Activated T-cell treated with anti-CD3 and anti-CD28 coated beads, Interleukin-2, amount 50 U/mL, for 4 hours (primary cell): ENCODE results near the gene TBC1D14. TPM values are rescaled to one million over a fixed set of nuclear protein-coding genes. Genes with fewer than 3 reads are reported as not detected.

ENCODE experiments used
- ATAC-seq, 2 donors: fragments of 200-7000 bp; cut with Tn5 transposase; one replicate each; pipeline ENCODE4 v1.10.0; 2021
- DNase-seq: peaks from one replicate; pipeline ENCODE4 v3.0.0-alpha.2; 2020
- H3K27me3 Mint-ChIP-seq: one replicate; pipeline ENCODE4 v1.8.0; 2021; ENCODE audit warnings: low read depth, mixed read lengths
- H3K36me3 Mint-ChIP-seq: one replicate; pipeline ENCODE4 v1.8.0; 2022; ENCODE audit warnings: mixed read lengths; ENCODE audit not compliant: insufficient read depth
- H3K4me1 Mint-ChIP-seq: one replicate; pipeline ENCODE4 v1.8.0; 2021; ENCODE audit warnings: low read depth, mixed read lengths
- H3K4me3 Mint-ChIP-seq: one replicate; pipeline ENCODE4 v1.8.0; 2021; ENCODE audit warnings: mild to moderate bottlenecking, moderate library complexity, mixed read lengths
- H3K9me3 Mint-ChIP-seq: one replicate; pipeline ENCODE4 v1.8.0; 2021; ENCODE audit warnings: mixed read lengths
- total RNA-seq, 3 donors: library from RNA; stranded (reverse); gene quantifications; one replicate each; pipeline ENCODE4 v1.2.1, GENCODE V29; 2021

Gene TBC1D14
- total RNA-seq, 3 donors from 2014 or later: 39.8 to 45.7 (median 41.7) TPM

DNA sequence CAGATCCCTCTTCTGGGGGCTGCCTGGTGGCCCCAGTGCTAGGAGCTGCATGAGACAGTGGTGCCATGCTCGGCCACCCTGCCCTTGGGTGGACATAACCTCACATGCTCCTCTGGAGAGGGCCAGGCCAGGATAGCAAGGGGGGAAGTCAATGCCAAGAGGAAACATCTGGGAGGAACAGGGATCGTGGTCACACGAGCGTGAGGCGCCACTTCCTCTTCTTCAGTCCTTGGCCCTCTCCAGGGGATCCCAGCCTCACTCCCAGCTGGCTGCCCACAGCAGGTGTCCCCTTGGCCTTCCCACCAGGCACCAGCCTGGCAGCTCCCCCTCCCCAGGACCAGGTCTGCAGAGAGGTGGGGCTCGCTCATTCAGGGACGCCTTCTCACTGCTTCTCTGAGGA lies 28.6 kb downstream of the TBC1D14 start:
- Mint-ChIP-seq H3K4me3 (no peak overlapping the region), H3K4me1 (peaks cover 80% of the 10 kb centered on the region), H3K27me3 (no peaks in the 10 kb centered on the region), H3K36me3 (peaks cover 23% of the 10 kb centered on the region), H3K9me3 (no peaks in the 10 kb centered on the region)
- DNase-seq (no peak), ATAC-seq (no peak)

DNA sequence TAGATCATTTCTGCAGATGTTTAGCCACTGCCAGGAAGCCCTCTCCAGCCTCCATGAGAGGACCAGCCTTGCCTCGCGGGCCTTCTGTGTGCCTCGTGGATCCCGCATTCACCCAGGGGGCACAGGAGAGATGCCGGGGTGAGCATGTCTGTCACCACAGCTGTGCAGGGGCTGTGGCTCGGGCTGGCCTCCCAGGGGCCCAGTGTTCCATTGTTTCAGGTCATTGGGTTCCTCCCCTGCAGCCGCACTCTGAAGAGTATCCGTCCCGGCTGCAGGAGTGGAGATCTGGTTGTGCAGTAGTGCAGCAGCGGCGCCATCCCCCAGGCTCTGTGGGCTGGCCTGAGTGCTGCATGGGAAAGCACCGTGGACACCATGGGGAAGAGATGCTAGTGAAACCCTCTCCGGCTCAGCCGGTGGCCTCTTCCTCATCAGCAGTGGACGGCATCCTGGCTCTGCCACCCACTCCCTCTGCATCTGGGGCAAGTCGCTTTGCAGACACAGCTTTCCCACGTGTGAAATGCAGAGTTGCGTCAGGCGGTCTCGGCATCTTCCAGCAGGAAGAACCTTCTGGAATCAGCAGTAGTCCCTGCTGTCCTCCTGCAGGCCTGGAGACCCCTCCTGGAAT lies 29.1 kb downstream of the TBC1D14 start:
- Mint-ChIP-seq H3K9me3 (no peaks in the 10 kb centered on the region), H3K36me3 (peaks cover 18% of the 10 kb centered on the region), H3K27me3 (no peaks in the 10 kb centered on the region), H3K4me3 (no peak overlapping the region), H3K4me1 (peaks cover 81% of the 10 kb centered on the region)
- DNase-seq (no peak), ATAC-seq (no peak)

- ATAC-seq (no peak), DNase-seq (no peak)
- no peaks in the 10 kb centered on the region for H3K27me3 Mint-ChIP-seq
- H3K9me3 Mint-ChIP-seq: no peaks in the 10 kb centered on the region
- peaks cover 14% of the 10 kb centered on the region for H3K36me3 Mint-ChIP-seq
- H3K4me3 Mint-ChIP-seq: peak overlapping the region; percentile 27
- H3K4me1 Mint-ChIP-seq: peaks cover 84% of the 10 kb centered on the region
These were observed 30.4 kb downstream of the TBC1D14 start for GRCh38 chr4:6939761-6940743.

DNA sequence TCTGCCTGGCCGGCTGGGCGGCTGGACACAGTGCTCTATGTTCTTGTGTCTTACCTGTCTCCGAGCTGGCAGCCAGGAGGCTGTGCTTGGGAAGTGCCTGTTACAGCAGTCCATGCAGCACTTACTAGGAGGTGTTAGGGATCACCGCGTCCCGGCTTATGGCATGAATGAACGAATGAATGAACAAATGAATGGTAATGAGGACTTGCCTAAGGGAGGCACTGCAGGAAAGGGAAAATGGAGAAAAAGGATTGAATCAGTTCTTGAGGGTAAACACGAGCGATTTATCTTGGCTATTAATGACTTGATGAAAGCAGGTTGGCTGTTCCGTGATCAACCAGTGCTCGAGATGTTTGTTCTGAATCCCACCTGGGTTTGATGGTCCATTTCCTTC lies 31.1 kb downstream of the TBC1D14 start:
- Mint-ChIP-seq H3K9me3 (no peaks in the 10 kb centered on the region), H3K4me1 (peaks cover 83% of the 10 kb centered on the region)
- no peak for DNase-seq

DNA sequence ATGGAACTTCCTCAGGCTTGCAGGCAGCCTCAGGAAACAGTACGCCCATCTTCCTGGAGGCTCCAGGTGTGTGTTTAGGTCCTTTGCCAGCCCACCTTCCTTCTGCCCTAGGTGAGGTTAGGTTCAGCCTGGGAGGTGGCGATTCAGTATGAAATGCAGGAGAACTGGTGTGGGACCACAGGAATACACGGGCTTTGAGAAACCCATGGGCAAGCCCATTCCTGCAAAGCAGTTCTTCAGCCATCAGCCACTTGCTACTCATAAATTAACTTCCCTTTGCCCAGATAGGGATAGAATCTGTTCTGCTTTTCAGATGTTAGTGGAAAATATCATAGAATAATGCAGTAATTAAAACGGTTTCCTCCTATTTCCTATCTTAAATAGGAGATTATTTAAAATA lies 32.2 kb downstream of the TBC1D14 start:
- ATAC-seq (no peak), DNase-seq (no peak)
- Mint-ChIP-seq H3K9me3 (no peaks in the 10 kb centered on the region), H3K27me3 (no peaks in the 10 kb centered on the region), H3K4me3 (peak overlapping the region; percentile 35), H3K4me1 (peaks cover 76% of the 10 kb centered on the region), H3K36me3 (peaks cover 10% of the 10 kb centered on the region)

More for the DNA sequence above, 31.1 kb downstream of the TBC1D14 start:
- Mint-ChIP-seq H3K4me3 (peak overlapping the region; percentile 60), H3K36me3 (peaks cover 14% of the 10 kb centered on the region), H3K27me3 (no peaks in the 10 kb centered on the region)
- no peak for ATAC-seq

DNA sequence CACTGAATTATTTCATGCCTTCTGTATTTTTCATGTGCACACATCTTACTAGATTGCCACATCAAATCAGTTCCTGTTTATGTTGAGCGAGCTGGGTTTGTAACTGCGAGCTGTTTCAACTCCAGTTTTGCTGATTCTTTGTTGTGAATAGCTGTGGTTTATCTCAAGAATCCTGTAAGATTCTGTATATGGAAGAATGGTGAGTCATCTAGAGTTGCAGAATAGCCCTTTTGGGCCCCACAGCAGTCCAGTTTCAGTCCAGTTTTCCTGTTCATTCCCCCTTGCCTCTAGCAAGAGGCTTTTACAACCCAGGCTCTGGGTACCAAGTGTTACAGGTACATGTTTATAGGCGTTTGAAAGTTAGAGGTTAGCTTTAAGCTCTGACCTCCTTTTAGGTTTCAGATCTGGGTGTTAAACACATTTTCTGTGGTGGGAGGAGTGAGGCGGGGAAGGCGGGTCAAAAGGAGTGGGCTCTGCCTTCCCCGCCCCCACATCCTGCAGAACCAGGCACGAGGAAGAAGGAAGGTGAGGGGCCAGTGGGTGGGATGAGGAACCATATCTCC lies 32.7 kb downstream of the TBC1D14 start:
- Mint-ChIP-seq H3K36me3 (peaks cover 9% of the 10 kb centered on the region), H3K4me3 (peak overlapping the region; percentile 44), H3K4me1 (peaks cover 74% of the 10 kb centered on the region)

GRCh38 chr4:6943012-6943884 lies 33.6 kb downstream of the TBC1D14 start:
- ATAC-seq (no peak), DNase-seq (no peak)
- H3K4me1 Mint-ChIP-seq: peaks cover 71% of the 10 kb centered on the region
- peaks cover 4% of the 10 kb centered on the region for H3K36me3 Mint-ChIP-seq
- H3K9me3 Mint-ChIP-seq: no peaks in the 10 kb centered on the region
- peak overlapping the region; percentile 44 for H3K4me3 Mint-ChIP-seq
- no peaks in the 10 kb centered on the region for H3K27me3 Mint-ChIP-seq

More for the DNA sequence above, 32.7 kb downstream of the TBC1D14 start:
- peak; percentile 78 to 84 for ATAC-seq
- Mint-ChIP-seq H3K9me3 (no peaks in the 10 kb centered on the region), H3K27me3 (no peaks in the 10 kb centered on the region)
- peak; percentile 20 for DNase-seq

DNA sequence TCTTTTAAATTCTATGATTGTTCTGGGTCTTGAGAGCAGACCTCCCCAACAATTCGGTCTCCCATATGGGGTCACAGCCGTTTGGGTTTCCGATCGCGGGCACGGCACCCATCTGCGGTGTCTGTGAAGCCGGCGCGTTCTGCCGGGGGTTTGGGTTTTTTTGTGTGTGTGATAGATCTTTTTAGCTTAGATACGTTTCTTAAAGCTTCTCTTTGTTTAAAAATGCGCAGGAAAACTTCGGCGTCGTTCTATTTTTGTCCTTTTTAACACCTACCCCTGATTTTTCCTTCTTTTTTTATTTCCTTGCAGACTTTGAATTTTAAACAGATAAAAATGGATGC lies 34.2 kb downstream of the TBC1D14 start:
- ATAC-seq: no peak
- Mint-ChIP-seq H3K36me3 (peaks cover 4% of the 10 kb centered on the region), H3K27me3 (no peaks in the 10 kb centered on the region)

DNA sequence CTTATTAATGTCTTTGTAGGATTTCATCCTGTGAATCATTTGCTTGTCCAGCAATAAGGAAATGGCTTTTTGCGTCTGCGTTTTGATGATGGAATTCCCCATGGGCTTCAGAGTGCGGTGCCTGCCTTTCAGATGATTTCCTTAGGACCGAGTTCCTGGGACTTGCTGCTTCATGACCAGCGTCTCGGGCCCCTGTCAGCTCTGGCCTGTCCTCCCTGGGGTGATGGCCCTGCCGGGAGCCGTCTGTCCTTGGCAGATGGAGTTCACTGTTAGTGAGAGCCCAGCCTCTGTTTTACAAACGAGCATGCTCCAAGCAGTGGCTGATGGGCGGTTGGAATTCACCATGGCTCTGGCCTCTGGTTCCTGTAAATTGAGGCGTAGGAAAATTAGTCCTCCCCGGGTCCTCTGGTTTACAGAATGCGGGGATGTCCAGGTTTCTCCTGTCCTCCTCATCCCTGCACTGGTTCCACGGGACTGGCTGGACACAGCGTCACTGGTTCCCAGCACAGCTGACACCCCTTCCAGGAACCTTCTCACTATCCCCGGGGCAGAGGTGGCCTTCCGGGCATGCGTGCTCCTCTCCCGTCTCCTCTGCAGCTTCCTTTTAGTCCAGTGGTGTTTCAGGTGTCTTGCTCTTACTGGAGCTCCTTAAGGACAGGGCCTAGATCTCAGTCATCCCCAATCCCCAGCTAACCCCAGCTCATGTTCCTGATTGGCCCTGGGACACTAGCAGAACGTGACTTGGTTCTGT lies 34.9 kb downstream of the TBC1D14 start:
- no peak for DNase-seq
- ATAC-seq: no peak
- Mint-ChIP-seq H3K36me3 (peaks cover 4% of the 10 kb centered on the region), H3K4me1 (peaks cover 63% of the 10 kb centered on the region), H3K9me3 (no peaks in the 10 kb centered on the region), H3K27me3 (no peaks in the 10 kb centered on the region), H3K4me3 (no peak overlapping the region)

More for the DNA sequence above, 34.2 kb downstream of the TBC1D14 start:
- Mint-ChIP-seq H3K9me3 (no peaks in the 10 kb centered on the region), H3K4me1 (peaks cover 69% of the 10 kb centered on the region), H3K4me3 (no peak overlapping the region)
- no peak for DNase-seq

DNA sequence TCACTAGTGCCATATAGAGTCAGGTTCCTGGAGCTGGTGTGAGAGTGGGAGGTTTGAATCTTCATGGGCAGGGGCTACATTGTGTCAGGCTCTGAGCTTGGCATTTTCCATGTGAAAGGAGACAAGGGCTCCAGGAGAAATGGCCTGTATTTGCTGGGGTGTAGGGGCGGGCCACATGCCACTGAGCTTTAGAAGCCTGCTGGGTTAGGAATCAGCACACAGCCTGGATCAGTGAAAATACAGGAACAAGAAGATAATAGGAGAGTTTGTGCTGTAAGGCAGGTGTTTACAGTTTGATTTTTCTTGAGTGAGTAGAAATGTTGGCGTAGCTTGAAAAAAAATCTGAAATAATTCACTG lies 35.4 kb downstream of the TBC1D14 start:
- ATAC-seq: no peak
- H3K9me3 Mint-ChIP-seq: no peaks in the 10 kb centered on the region
- H3K4me3 Mint-ChIP-seq: no peak overlapping the region
- no peak for DNase-seq
- H3K27me3 Mint-ChIP-seq: no peaks in the 10 kb centered on the region
- H3K36me3 Mint-ChIP-seq: peaks cover 4% of the 10 kb centered on the region
- peaks cover 60% of the 10 kb centered on the region for H3K4me1 Mint-ChIP-seq

DNA sequence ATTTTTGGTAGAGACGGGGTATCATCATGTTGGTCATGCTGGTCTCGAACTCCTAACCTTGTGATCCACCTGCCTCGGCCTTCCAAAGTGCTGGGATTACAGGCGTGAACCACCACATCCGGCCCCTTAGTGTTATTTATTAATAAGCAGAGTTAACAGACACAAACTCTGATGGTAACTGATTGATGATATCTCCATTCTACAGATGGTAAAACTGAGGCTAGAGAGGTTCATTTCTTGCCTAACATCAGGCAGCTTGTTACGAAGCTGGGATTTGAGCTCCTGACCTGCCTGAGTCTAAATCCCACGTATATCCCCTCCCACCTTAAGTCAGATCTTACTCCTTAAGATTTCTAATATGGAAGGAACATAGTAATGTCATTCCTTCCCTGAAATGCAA lies 36.9 kb downstream of the TBC1D14 start:
- H3K36me3 Mint-ChIP-seq: peaks cover 4% of the 10 kb centered on the region
- no peak for DNase-seq
- H3K27me3 Mint-ChIP-seq: no peaks in the 10 kb centered on the region
- ATAC-seq: no peak
- H3K9me3 Mint-ChIP-seq: no peaks in the 10 kb centered on the region
- H3K4me1 Mint-ChIP-seq: peaks cover 56% of the 10 kb centered on the region
- H3K4me3 Mint-ChIP-seq: no peak overlapping the region

- no peaks in the 10 kb centered on the region for H3K27me3 Mint-ChIP-seq
- no peak for ATAC-seq
These were observed 38.5 kb downstream of the TBC1D14 start for GRCh38 chr4:6948134-6948460.

DNA sequence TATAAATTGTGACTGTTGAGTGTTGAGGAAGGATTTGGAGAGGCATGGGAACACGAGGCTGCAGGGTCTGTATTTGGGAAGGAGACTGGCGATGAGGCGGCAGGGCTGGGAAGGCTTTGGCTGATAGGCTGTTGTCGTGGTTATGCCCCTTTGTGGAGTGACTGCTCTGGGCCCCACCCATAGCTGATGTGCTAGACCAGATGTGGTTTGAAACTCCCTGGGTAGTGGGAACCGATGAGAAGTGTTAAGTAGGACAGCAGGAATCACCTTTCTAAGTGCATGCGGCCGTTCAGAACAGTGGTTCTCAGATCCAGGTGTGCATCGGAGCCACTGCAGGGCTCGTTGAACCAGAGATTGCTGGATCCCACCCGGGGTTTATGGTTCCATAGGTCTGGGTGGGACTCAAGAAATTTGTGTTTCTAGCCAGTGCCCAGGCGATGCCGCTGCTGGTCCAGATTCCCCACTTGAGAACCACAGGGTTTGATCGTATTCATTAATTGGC lies 42.3 kb downstream of the TBC1D14 start:
- Mint-ChIP-seq H3K4me1 (peaks cover 48% of the 10 kb centered on the region), H3K27me3 (no peaks in the 10 kb centered on the region), H3K9me3 (no peaks in the 10 kb centered on the region), H3K4me3 (peak overlapping the region; percentile 8), H3K36me3 (no peaks in the 10 kb centered on the region)
- ATAC-seq (no peak), DNase-seq (no peak)

More at GRCh38 chr4:6948134-6948460, 38.5 kb downstream of the TBC1D14 start:
- no peak overlapping the region for H3K4me3 Mint-ChIP-seq
- peaks cover 4% of the 10 kb centered on the region for H3K36me3 Mint-ChIP-seq
- H3K9me3 Mint-ChIP-seq: no peaks in the 10 kb centered on the region
- no peak for DNase-seq
- H3K4me1 Mint-ChIP-seq: peaks cover 52% of the 10 kb centered on the region
